OCI-LY7 (cell line): ENCODE data around the gene EPHB1.

Experiments used
- EZH2phosphoT487 ChIP-seq: fragments of 200-600 bp; sonication (generic); IDR thresholded peaks from 2 replicates; pipeline ENCODE4 v1.6.1; 2018; ENCODE audit warnings: low read depth, borderline replicate concordance, mild to moderate bottlenecking, mixed run types, antibody characterized with exemption, low read length, moderate library complexity, mixed read lengths
- TF ChIP-seq, protein P1 (sequence below): fragments of 200-600 bp; sonication (generic); conservative IDR thresholded peaks from 2 replicates; pipeline ENCODE4 v1.5.1; 2014; ENCODE audit warnings: mild to moderate bottlenecking, antibody characterized with exemption, low read length, moderate library complexity, mixed read lengths

GRCh38 chr3:135117977-135118376, 322.9 kb downstream of the EPHB1 start:
- TF ChIP-seq, protein P1, sequence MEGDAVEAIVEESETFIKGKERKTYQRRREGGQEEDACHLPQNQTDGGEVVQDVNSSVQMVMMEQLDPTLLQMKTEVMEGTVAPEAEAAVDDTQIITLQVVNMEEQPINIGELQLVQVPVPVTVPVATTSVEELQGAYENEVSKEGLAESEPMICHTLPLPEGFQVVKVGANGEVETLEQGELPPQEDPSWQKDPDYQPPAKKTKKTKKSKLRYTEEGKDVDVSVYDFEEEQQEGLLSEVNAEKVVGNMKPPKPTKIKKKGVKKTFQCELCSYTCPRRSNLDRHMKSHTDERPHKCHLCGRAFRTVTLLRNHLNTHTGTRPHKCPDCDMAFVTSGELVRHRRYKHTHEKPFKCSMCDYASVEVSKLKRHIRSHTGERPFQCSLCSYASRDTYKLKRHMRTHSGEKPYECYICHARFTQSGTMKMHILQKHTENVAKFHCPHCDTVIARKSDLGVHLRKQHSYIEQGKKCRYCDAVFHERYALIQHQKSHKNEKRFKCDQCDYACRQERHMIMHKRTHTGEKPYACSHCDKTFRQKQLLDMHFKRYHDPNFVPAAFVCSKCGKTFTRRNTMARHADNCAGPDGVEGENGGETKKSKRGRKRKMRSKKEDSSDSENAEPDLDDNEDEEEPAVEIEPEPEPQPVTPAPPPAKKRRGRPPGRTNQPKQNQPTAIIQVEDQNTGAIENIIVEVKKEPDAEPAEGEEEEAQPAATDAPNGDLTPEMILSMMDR, result no peak
- TF ChIP-seq EZH2phosphoT487, result no peak
